Measurements from ENCODE around the gene NECAP2.
"Not testable (repeated sequence)": the region's sequence is repeated elsewhere in the genome, so short reads cannot be mapped to it uniquely, and the experiment has no call there.

NECAP2 gene

GRCh38 chr1:16462773-16463330 lies 22.3 kb downstream of the NECAP2 start:
- DNase-seq: no peak

GRCh38 chr1:16464917-16465625 lies 24.5 kb downstream of the NECAP2 start:
- no peak for DNase-seq

GRCh38 chr1:16468558-16468957 lies 28.0 kb downstream of the NECAP2 start:
- DNase-seq: no peak

GRCh38 chr1:16474166-16474800 lies 33.8 kb downstream of the NECAP2 start:
- DNase-seq: no peak

- DNase-seq: not testable (repeated sequence)
Observed at GRCh38 chr1:16474891-16475290, 34.4 kb downstream of the NECAP2 start.

GRCh38 chr1:16475771-16476770 lies 35.5 kb downstream of the NECAP2 start:
- DNase-seq: not testable (repeated sequence)

- DNase-seq: no peak
Observed at GRCh38 chr1:16478091-16478490, 37.6 kb downstream of the NECAP2 start.

- not testable (repeated sequence) for DNase-seq
Observed at GRCh38 chr1:16483146-16483545, 42.6 kb downstream of the NECAP2 start.

GRCh38 chr1:16483639-16484500 lies 43.3 kb downstream of the NECAP2 start:
- not testable (repeated sequence) for DNase-seq

GRCh38 chr1:16484501-16484835 lies 43.9 kb downstream of the NECAP2 start:
- no peak for DNase-seq

GRCh38 chr1:16484931-16485330 lies 44.4 kb downstream of the NECAP2 start:
- no peak for DNase-seq

- not testable (repeated sequence) for DNase-seq
Observed at GRCh38 chr1:16486316-16486715, 45.8 kb downstream of the NECAP2 start.

GRCh38 chr1:16487011-16487410 lies 46.5 kb downstream of the NECAP2 start:
- not testable (repeated sequence) for DNase-seq

GRCh38 chr1:16489195-16489880 lies 48.8 kb downstream of the NECAP2 start:
- DNase-seq: not testable (repeated sequence)

- DNase-seq: no peak
Observed at GRCh38 chr1:16491056-16491675, 50.6 kb downstream of the NECAP2 start.

GRCh38 chr1:16492937-16493336 lies 52.4 kb downstream of the NECAP2 start:
- not testable (repeated sequence) for DNase-seq

- not testable (repeated sequence) for DNase-seq
Observed at GRCh38 chr1:16493731-16494130, 53.2 kb downstream of the NECAP2 start.

GRCh38 chr1:16497474-16497904 lies 57.0 kb downstream of the NECAP2 start:
- not testable (repeated sequence) for DNase-seq

GRCh38 chr1:16498047-16498446 lies 57.5 kb downstream of the NECAP2 start:
- not testable (repeated sequence) for DNase-seq

- peak; percentile 86 for DNase-seq
Observed at GRCh38 chr1:16498573-16499413, 58.3 kb downstream of the NECAP2 start.
